Epithelial cell of prostate (primary cell): ENCODE results near the gene IL17REL.

ENCODE experiments used
- DNase-seq: peaks from one replicate; pipeline ENCODE4 v3.0.0-alpha.2; 2011; ENCODE audit warnings: low read depth, low spot score
- H3K27ac ChIP-seq: fragments of 450-650 bp; 2 replicates; pipeline ENCODE4 v1.5.1; 2017; ENCODE audit warnings: mild to moderate bottlenecking

Gene IL17REL

DNA sequence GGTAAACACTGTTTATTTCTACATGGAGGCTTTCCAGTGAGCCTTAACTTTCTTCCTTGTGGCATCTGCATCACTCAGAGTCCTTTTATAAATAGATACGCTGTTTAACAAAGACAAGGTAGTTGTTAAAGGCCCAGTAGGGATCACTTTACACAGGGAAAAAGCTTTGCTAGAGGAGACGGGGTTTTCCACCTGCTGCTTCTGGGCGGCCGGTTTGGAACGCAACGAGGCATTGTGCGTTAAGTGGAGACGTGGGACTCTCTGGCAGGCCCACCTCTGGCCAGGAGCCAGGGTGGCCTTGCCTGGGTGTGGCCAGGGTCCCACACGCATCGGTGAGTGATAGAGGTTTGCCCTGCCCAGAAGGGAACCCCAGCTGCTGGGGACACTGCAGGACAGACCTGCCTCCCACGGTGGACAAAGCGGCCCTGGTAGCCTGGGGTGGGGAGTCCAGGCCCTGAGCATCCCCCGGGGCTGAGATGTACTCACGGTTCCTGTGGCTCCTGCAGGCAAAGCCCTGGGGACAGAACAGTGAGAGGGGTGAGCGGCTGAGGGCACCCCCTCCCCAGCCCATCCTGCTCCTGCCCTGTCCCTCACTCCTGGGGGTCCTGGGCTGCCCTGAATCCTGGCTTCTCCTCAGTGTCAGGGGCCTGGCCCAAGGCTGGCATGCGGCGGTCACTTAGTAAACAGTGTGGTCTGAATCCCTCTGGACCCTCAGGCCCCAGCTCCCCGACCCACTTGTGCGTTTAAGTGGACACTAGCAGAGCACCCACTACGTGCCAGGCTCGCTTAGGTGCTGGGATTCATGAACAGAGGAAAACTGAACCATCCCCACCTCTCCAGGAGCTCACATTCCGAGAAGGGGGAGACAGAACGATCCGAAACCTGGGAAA lies 4.2 kb downstream of the IL17REL start:
- no peak overlapping the region for H3K27ac ChIP-seq
- DNase-seq: no peak

DNA sequence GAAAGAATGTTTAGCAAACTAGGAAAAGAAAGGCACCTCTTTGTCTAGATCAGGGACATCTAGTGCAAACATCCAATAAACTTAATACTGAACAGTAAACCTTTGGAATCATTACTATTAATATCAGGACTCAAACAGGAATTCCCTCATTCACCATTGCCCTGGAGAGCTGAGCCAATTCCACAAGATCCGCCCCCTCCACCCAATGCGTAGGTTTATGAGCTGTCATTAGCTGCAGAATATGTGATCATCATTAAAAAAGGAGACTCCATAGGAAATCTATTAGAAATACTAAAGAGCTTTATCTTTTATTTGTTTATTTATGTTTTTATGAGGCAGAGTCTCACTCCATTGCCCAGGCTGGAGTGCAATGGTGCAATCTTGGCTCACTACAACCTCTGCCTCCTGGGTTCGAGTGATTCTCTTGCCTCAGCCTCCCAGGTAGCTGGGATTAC lies 5.5 kb downstream of the IL17REL start:
- no peak for DNase-seq
- H3K27ac ChIP-seq: no peak overlapping the region

DNA sequence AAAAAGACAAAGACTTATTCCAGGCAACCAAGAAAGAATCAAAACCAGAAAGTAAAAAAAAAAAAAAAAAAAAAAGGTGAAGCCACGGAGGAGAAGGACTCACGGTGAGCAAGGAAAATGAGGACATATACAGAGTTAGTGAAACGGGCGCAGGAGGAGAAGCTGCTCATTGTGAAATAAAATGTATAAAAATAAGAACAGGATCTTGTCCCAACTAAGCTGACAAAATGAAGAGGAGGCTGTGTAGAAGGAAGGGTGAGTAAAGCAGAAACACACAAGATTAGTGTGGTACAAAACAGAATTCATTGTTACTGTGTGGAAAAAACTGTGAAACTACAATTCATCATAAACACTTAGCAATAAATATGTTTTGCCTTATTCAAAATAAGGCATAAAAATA lies 7.6 kb downstream of the IL17REL start:
- no peak for DNase-seq
- H3K27ac ChIP-seq: no peak overlapping the region

DNA sequence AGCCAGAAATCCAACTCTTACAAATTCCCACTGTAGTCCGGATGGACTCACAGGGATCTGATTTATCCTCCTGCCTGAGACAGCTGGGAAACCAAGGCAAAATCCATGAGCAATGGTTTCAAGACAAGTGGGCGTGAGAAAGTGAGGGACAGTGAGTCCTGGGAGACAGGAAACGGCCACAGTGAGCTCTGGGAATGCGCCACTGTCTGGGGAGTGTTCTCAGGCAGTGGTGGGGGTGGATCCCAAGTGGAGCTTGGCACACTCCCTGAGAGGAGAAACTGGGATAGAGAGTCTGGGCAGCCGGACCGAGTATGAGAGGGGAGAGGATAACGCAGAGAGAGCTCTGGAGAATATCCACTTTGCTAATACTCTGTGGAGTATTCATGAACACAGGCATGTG lies 9.8 kb downstream of the IL17REL start:
- no peak for DNase-seq
- H3K27ac ChIP-seq: no peak overlapping the region

DNA sequence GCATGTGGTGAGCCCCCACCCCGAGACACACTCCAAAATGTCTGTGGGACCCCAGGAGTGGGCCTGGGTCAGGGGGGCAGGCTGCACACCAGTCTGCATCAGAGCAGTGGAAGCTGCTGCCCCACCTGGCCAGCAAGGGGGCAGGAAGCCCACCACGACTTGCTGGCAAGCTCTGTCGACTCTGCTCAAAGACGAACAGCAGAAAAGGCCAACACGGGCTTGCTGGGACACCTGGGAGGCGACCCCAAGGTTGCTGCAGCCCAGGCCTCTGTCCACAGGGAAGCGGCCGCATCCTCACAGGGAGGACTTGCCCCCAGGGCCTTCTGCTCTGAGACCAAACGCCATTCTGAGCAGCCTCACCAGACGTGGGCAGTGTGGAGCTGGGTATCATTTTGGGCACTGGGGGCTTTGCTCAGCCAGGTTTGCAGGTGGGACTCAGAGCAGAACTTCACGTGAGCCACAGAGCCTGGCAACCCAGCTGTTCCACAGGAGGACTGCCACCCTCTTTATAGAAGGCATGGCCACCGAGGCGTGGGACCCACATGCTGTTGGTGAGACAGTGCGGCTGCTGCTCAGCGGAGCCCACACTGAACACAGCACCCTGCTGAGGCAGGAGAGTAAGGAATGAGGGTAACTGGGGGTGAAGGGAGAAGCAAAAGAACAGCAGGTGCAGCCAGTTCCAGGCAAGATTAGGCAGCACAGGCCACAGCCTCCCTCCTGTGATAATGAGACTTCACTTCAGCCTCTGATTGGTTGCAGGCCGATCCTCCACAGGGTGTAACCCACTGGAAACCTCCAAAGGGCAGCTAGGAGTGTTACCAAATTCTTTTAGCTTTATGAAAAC lies 11.0 kb downstream of the IL17REL start:
- DNase-seq: no peak
- no peak overlapping the region for H3K27ac ChIP-seq

DNA sequence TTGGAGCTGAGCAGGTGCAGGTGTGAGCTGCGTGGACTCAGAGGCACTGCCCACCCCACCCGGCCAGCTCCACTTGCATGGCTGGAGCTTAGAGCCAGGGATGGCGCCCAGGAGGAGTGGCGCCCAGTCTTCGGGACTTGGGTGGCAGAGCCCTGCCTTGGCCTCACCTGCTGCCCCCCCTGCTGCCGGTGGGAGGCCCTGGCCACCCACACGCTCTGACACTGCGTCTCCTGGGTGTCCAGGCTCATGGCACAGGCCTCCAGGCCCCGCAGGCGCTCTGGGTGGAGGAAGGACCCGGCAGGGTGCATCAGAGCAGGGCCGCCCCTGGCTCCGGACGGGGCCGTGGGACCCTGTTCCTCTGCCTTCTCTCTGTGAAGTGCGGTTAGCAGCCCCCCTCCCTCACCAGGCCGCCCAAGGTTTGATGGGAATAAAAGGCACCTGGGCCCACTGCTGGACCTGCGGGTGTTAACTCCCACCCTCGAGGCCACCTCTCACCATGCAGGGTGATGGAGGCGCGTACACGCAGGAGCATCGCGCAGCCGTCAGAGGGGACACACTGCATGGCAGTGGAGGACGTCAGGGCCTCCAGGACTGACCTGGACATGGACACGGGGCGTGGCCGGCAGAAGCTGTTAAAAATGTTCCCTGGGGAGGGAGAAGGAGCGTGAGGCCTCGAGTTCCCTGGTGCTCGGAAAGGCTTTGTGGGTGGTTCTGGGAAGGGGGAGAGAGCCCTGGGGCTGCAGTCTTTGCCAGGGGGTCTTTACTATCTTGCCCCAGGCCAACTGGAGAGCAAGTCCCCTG lies 11.8 kb downstream of the IL17REL start:
- H3K27ac ChIP-seq: no peak overlapping the region
- no peak for DNase-seq

DNA sequence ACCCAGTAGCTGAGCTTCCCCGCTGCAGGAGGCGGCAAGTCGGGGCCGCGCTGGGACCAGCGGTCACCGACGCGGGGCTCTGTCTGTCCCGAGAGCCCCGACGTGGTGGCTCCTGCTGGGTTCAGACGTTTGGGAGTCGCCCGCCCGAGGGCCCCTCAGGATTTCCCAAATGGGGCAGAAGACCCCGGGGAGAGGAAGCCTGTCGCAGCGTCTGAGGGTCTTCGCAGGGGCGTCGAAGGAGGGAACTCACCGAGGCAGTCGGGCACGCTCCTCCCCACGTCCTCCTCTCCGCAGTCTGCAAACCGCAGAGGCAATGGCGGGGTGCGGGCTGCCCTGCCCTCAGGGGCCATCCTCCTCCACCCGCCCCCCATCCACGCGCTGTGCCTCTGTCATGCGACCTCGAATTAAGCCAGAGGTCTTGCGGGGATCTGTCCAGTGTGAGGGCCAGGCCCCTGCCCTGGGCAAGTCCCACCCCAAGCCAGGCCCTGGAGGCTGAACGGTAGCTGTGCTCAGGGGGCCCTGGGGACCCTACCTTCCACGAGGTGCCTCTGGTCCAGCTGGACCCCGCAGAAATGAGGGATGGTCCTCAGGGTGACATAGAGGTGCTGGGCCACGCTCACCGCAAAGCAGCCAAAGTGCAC lies 12.5 kb downstream of the IL17REL start:
- H3K27ac ChIP-seq: no peak overlapping the region
- DNase-seq: no peak

DNA sequence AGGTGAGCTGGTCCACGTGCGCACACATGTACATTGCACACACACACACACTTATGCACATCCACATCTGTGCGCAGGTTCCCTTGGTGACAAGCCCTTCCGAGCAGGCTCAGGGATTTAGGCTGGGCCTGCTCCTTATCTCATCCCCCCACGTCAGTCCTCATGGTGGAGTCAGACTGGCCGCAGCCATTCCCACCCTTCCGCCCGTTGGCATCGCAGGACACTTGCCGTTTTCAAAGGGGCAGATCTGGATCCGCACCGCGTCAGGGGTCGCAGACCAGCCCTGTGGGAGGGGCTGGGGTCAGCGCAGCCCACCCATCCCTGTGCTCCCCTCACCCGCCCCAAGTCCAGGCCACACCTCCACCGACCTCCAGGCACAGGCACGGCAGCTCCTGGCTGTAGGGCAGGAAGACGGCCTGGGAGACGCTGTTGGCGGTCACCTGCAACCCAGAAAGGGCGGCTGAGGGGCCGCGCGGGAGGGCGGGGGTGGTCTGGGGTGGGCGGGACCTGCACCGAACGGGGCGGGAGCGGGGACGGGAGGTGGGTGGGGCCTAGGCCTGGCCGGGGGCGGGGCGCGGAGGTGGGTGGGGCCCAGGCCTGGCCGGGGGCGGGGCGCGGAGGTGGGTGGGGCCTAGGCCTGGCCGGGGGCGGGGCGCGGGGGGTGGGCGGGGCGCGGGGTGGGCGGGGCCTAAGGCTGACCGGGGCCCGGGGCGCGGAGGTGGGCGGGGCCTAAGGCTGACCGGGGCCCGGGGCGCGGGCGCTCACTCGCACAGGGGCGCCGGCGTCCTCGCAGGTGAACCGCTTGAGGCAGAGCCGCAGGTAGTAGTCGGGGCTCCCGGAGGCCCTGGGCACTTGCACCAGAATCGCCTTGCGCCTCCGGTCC lies 13.3 kb downstream of the IL17REL start:
- DNase-seq: no peak
- no peak overlapping the region for H3K27ac ChIP-seq

DNA sequence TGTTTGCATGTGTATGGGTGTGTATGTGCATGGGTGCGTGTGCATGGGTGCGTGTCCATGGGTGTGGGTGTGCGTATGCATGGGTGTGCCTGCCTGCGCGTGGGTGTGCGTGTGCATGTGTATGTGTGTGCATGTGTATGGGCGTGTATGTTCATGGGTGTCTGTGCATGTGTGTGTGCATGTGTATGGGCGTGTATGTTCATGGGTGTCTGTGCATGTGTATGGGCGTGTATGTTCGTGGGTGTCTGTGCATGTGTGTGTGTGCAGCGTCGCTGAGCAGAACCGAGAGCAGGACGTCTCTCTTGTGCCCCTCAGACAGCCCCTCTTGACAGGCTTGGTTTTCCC lies 13.9 kb downstream of the IL17REL start:
- no peak for DNase-seq
- no peak overlapping the region for H3K27ac ChIP-seq

DNA sequence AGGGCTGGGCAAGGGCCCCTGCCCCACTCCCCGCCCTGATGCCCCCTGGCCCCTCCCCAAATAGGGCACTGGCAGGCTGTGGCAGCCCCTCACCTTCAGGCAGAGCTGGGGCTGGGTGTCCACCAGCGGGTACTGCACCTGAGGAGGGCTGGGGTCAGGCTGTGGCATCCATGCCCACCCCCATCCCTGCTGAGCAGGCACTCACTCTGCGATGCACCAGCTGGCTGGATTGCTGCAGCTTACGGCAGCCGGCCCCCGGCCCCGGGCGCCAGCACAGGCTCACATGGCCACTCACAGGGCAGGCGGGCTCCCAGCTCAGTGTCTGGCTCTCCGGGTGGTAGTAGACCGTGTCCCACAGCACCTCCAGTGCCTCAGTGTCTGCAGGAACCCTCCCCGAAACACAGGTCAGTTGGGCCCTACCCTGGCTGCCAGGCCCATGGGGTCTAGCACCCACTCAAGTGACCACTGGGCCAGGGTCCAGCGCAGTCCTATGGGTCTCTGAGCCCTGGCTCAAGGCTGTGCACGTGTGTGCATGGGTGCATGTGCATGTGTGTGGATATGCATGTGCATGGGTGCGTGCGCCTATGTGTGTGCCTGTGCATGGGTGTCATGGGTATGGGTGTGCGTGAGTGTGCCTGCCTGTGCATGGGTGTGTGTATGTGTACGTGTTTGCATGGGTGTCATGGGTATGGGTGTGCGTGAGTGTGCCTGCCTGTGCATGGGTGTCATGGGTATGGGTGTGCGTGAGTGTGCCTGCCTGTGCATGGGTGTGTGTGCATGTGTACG lies 14.4 kb downstream of the IL17REL start:
- no peak overlapping the region for H3K27ac ChIP-seq
- no peak for DNase-seq

DNA sequence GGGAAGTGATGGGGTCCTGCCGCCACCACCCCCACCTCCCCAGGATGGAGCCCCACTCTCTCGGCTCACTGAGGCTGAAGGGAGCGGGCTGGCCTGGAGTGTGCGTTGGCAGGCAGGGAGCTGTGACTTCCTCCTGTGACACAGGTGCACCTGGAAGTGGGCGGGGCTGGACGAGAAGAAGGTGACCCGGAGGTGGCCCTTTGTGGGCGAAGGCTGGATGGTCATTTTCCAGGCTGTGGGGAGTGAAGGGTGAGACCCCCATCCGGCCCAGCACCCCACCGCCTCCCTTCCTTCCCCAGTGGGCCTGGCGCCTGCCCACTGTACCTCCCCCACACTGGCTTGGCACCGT lies 15.3 kb downstream of the IL17REL start:
- no peak overlapping the region for H3K27ac ChIP-seq
- no peak for DNase-seq

DNA sequence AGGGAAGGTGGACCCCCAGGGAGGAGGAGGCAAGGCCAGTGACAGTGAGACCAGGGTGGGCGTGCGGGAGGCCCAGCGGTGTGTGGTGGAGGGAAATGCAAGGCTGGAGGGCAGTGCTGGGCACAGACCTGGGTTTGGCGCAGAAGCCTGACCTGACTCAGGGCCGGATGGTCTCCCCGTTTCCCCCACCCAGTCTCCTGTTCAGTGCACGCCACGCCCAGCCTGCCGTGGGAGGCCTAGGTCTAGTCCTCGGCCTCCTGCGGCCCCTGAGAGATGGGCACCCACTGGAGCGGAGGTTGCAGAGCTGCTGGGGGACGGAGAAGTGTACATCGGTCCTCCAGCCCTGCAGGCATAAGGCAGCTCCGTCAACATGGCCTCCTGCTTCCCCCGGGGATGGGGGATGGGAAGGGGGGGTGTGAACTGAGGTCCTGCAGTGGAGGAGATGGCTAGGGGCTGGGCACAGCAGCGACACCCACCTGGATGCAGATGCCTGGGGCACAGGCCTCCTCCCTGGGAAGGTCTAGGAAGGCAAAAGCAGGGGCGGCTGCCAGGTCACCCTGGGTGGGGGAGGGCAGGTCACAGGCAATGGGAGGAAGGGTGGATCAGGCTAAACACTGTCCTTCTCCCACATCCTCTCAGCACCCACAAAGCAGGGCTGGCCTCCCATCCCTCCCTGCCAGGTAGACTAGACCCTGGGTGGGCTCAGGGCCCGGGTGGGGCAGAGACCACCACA lies 15.9 kb downstream of the IL17REL start:
- DNase-seq: no peak
- no peak overlapping the region for H3K27ac ChIP-seq

DNA sequence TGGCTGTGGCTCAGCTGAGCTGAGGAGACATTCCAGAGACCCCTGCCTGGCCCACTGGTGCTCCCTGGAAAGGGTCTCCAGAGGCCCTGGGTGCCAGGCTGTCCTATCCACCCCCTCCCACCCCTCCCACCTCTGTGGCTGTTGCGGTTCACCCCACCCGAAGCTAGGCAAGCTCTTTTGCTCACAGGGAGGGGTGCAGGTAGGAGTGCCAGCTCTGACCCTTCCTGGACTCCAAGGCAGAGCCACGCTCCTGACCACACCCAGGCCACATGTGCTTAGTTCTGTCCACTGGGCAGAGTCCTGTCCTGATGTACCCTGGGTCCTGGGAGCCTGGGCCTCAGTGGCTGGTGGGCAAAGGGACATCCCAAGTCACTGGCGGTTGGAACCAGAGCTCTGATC lies 16.4 kb downstream of the IL17REL start:
- no peak for DNase-seq
- H3K27ac ChIP-seq: no peak overlapping the region

DNA sequence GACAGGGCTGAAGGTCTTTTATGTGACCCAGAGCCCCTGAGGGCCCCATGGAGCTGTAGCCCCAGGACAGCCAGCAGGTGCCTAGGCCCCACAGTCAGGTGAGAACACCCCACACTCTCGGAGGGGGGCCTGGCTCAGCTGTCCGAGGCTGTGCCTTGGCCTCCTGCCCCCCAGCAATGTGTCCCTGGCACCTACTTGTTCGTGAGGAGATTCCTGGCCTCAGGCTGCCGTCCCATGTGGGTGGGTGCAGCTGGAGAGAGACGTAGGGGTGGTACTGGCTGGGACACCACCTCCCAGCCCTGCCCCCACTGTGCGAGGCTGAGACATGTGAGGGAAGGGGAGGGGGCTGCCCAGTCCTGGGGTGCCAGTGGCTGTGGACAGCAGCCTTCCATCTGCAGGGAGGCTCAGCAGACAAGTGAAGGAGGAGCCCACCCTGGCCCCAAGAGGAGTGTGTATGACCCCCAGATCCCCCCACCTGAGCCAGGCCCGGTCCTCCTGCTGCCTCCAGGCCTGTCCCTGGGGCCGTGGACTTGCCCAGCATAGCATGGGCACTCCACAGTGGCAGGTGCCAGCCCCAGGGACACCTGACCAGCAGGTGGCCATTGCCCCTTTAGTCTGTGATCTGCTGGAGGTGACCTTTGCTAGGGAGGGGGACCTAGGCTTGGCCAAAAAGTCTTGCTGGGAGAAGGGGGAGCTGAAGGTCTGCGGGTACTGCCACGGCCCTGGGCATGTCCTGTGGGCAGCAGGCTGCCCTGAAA lies 17.0 kb downstream of the IL17REL start:
- DNase-seq: no peak
- no peak overlapping the region for H3K27ac ChIP-seq

DNA sequence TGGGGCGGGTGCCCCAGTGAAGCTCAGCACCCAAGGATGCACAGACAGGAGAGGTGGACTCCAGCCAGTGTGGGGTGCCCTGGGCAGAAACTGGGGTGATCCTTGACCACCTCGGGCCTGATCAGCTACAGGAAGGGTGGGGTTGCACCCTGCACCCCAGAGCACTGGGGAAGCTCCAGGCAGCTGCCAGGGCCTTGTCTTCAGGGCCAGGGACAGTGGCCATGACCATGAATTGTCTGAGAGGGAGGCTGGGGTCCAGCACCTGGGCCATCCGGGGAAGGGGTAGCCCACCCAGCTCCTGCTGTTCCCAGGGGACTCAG lies 17.6 kb downstream of the IL17REL start:
- no peak overlapping the region for H3K27ac ChIP-seq
- no peak for DNase-seq

DNA sequence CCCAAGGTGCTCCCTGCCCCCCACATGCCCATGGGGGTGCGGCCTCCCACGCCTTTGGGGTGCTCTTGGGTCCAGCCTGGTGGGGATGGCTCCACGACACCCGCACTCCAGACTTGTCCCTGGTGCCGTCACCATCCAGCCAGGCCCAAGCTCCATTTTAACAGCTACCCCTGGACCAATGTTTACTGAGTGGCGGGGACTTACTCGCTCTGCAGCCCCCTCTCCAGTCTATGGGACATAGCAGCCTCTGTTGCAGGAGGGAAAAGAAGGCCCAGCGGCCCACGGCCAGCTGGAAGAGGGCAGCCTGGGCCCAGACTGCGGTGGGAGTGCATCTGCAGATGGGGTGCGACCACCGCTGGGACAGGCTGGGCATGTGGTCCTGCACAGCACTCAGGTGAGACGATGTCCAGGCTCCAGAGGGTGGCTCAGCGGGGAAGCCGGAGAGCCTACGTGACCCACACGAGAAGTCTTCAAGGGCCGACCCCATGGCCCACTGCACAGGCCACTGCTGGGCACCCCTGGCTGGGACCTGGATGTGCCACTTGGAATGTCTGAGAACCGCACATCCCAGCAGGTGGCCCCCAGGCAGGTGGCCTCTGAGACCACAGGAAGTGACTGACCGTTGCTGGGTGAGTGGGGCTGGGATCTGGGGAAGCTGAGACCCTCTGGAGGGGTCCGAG lies 18.1 kb downstream of the IL17REL start:
- DNase-seq: no peak
- H3K27ac ChIP-seq: no peak overlapping the region
